Activated CD4-positive, CD25-positive, alpha-beta regulatory T cell treated with anti-CD3 and anti-CD28 coated beads, Interleukin-2, amount 50 U/mL, for 16 hours (primary cell): Measurements from ENCODE around the gene MEOX2.

Experiments used
- DNase-seq: peaks from one replicate; pipeline ENCODE4 v3.0.0-alpha.2; 2020; ENCODE audit warnings: low read depth, low spot score

Gene MEOX2

GRCh38 chr7:15686295-15686956 is at the start of gene MEOX2:
MEOX2 (minus strand) TSS chr7:15686683; CDS start chr7:15686402, 281 bp downstream.
- DNase-seq = no peak

GRCh38 chr7:15729746-15730145 is 43.3 kb upstream of the MEOX2 start:
- no peak for DNase-seq

- DNase-seq = no peak
Measured at GRCh38 chr7:15725051-15725450, 38.6 kb upstream of the MEOX2 start.

- DNase-seq = no peak
Measured at GRCh38 chr7:15723841-15724240, 37.4 kb upstream of the MEOX2 start.

GRCh38 chr7:15720849-15721471 is 34.5 kb upstream of the MEOX2 start:
- DNase-seq = no peak

GRCh38 chr7:15719311-15719710 is 32.8 kb upstream of the MEOX2 start:
- DNase-seq = no peak

GRCh38 chr7:15715435-15715834 is 29.0 kb upstream of the MEOX2 start:
- no peak for DNase-seq

- no peak for DNase-seq
Measured at GRCh38 chr7:15709978-15710377, 23.5 kb upstream of the MEOX2 start.

GRCh38 chr7:15707570-15707969 is 21.1 kb upstream of the MEOX2 start:
- no peak for DNase-seq

- no peak for DNase-seq
Measured at GRCh38 chr7:15703732-15704131, 17.2 kb upstream of the MEOX2 start.

GRCh38 chr7:15692501-15693020 is 6.1 kb upstream of the MEOX2 start:
- no peak for DNase-seq

GRCh38 chr7:15688911-15689310 is 2.4 kb upstream of the MEOX2 start:
- DNase-seq = no peak

GRCh38 chr7:15688279-15688626 is 1.8 kb upstream of the MEOX2 start:
- DNase-seq = no peak

- no peak for DNase-seq
Measured at GRCh38 chr7:15687546-15688278, 1.2 kb upstream of the MEOX2 start.

- no peak for DNase-seq
Measured at GRCh38 chr7:15686957-15687545, 568 bp upstream of the MEOX2 start.

- no peak for DNase-seq
Measured at GRCh38 chr7:15685358-15686294, 857 bp downstream of the MEOX2 start.

- DNase-seq = no peak
Measured at GRCh38 chr7:15684871-15685270, 1.6 kb downstream of the MEOX2 start.

GRCh38 chr7:15684111-15684800 is 2.2 kb downstream of the MEOX2 start:
- no peak for DNase-seq

GRCh38 chr7:15682751-15683245 is 3.7 kb downstream of the MEOX2 start:
- DNase-seq = no peak

- no peak for DNase-seq
Measured at GRCh38 chr7:15682111-15682510, 4.4 kb downstream of the MEOX2 start.
